Upper lobe of right lung (tissue), 1 donor: Measurements from ENCODE around the gene FA2H. TPM values are rescaled to one million over a fixed set of nuclear protein-coding genes. Genes with fewer than 3 reads are reported as not detected.

Source experiments
- ATAC-seq: fragments of 200-7000 bp; cut with Tn5 transposase; one replicate; pipeline ENCODE4 v1.9.1; 2020; ENCODE audit warnings: mild to moderate bottlenecking, moderate library complexity
- DNase-seq: peaks from one replicate; pipeline ENCODE4 v3.0.0-alpha.2; 2020
- H3K27ac ChIP-seq: fragments of 200-600 bp; one replicate; pipeline ENCODE4 v1.8.0; 2022
- H3K27me3 ChIP-seq: fragments of 200-600 bp; one replicate; pipeline ENCODE4 v1.8.0; 2022; ENCODE audit warnings: mild to moderate bottlenecking
- H3K36me3 ChIP-seq: fragments of 200-600 bp; one replicate; pipeline ENCODE4 v1.8.0; 2022
- H3K4me1 ChIP-seq: fragments of 200-600 bp; one replicate; pipeline ENCODE4 v1.8.0; 2022
- H3K4me3 ChIP-seq: fragments of 200-600 bp; one replicate; pipeline ENCODE4 v1.8.0; 2022; ENCODE audit warnings: mild to moderate bottlenecking
- H3K9me3 ChIP-seq: fragments of 200-600 bp; one replicate; pipeline ENCODE4 v1.8.0; 2022
- intact Hi-C: fragments of 100-400 bp; cut with DNase I; formaldehyde crosslinking; loops from one replicate; pipeline ENCODE4 v1.11.0; 2022
- total RNA-seq: library from RNA; stranded (reverse); fragmentation: NEBNext Ultra II Directional; extraction: Animal tissue kit (Norgen Biotek cat#: 25700); gene quantifications from one replicate; pipeline ENCODE4 v1.2.1, GENCODE V29; 2021
- TF ChIP-seq, protein P1 (sequence below): fragments of 200-600 bp; IDR thresholded peaks from one replicate; pipeline ENCODE4 v1.8.0; 2022; ENCODE audit warnings: antibody characterized with exemption
- donor health status: DM: no; HTN: yes; CAD: no; lungs with severe emphysema.

FA2H gene
- total RNA-seq, 1 donor from 2014 or later, result 2.1 TPM

- Histone ChIP-seq H3K27ac (no peak overlapping the region), H3K4me1 (no peaks in the 10 kb centered on the region), H3K4me3 (no peak overlapping the region), H3K36me3 (no peaks in the 10 kb centered on the region), H3K9me3 (no peaks in the 10 kb centered on the region), H3K27me3 (no peaks in the 10 kb centered on the region)
- intact Hi-C loops, result no loop called here
- no peak for DNase-seq
- no peak for ATAC-seq
- TF ChIP-seq, protein P1, sequence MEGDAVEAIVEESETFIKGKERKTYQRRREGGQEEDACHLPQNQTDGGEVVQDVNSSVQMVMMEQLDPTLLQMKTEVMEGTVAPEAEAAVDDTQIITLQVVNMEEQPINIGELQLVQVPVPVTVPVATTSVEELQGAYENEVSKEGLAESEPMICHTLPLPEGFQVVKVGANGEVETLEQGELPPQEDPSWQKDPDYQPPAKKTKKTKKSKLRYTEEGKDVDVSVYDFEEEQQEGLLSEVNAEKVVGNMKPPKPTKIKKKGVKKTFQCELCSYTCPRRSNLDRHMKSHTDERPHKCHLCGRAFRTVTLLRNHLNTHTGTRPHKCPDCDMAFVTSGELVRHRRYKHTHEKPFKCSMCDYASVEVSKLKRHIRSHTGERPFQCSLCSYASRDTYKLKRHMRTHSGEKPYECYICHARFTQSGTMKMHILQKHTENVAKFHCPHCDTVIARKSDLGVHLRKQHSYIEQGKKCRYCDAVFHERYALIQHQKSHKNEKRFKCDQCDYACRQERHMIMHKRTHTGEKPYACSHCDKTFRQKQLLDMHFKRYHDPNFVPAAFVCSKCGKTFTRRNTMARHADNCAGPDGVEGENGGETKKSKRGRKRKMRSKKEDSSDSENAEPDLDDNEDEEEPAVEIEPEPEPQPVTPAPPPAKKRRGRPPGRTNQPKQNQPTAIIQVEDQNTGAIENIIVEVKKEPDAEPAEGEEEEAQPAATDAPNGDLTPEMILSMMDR, result no peak
These were observed 40.1 kb downstream of the FA2H start for GRCh38 chr16:74734361-74735161.

DNA sequence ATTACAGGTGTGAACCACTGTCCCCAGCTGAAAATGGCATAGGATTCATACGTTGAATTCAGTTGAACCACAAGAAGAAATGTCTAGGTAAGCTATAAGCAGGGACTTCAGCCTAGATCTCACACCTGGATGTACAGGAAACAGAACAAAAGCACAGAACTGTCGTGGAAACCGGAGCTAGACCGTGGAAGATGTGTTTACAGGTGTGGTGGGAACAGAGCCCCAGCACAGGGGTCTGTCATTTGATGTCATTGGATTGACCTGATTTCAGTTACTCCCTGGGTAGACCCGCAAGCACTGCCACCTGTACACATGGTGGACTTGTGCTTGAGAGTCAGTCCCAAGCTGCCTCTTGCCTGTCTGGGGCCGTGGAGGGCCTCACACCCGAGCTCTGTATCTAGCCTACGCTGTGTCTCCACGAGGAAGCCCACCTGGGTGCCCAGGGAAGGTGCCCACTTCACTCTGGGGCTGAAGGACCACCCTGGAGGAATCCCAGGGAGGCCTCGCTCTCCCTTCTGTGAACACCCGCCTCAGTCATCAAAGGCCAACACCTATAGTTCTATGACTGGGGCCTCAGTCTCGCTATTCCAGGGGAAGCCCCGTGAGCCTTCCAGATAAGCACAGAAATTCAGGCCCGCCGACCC lies 41.8 kb downstream of the FA2H start:
- TF ChIP-seq, protein P1, result no peak
- no peak overlapping the region for H3K27ac ChIP-seq
- H3K4me1 ChIP-seq, result no peaks in the 10 kb centered on the region
- DNase-seq (no peak), ATAC-seq (no peak)
- no peaks in the 10 kb centered on the region for H3K9me3 ChIP-seq
- H3K27me3 ChIP-seq, result no peaks in the 10 kb centered on the region
- intact Hi-C loops, result no loop called here
- no peaks in the 10 kb centered on the region for H3K36me3 ChIP-seq
- H3K4me3 ChIP-seq, result no peak overlapping the region

- Histone ChIP-seq H3K9me3 (peaks cover 2% of the 10 kb centered on the region), H3K4me3 (no peak overlapping the region), H3K27ac (no peak overlapping the region), H3K4me1 (no peaks in the 10 kb centered on the region), H3K27me3 (no peaks in the 10 kb centered on the region), H3K36me3 (no peaks in the 10 kb centered on the region)
- intact Hi-C loops, result no loop called here
- DNase-seq (no peak), ATAC-seq (no peak)
- TF ChIP-seq, protein P1, result no peak
These were observed 42.7 kb downstream of the FA2H start for GRCh38 chr16:74731853-74732477.

DNA sequence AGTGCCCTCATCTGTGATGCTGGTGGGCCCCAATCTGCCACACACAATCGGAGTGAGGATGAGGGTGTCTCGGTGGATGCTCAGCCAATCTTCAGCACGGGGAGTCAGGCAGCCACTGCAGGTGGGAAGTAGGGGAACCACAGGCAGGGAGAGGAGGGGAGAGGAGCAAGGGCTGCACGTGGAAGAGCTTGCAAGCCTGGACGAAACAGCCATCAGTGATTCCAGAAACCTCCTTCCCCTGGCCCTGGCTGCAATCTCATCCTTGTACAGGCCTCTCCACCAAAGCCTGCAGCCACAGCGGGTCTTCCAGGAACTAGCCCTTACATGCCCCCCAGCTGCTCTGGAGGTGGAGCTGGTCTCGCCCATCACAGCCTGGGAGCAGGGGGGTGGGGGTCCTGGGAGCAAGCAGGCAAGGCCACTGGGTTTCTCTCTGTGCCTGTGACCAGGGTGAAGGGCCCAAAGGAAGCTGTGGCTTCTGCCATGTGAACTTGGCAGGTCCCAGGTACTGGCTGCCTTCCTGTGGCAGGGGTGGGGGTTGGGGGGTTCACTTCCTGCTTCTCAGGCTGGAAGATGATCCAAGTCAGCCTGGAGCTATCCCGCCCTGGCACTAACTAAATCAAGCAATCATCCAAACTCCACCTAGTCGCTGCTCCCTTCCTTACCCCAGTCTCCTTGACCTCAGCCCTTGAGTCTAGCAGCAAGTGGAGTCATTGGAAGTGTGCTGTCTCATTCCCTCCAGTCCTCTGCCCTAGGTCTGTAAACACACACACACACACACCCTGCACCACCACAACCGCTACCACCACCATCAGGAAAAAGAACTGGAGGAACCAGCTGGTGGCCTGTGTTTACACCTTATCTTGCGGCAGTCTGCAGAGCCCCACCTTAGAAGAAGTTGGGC lies 44.6 kb downstream of the FA2H start:
- DNase-seq (no peak), ATAC-seq (peak; percentile 64)
- Histone ChIP-seq H3K4me1 (no peaks in the 10 kb centered on the region), H3K36me3 (no peaks in the 10 kb centered on the region), H3K27ac (no peak overlapping the region), H3K9me3 (peaks cover 7% of the 10 kb centered on the region), H3K27me3 (no peaks in the 10 kb centered on the region), H3K4me3 (no peak overlapping the region)
- TF ChIP-seq, protein P1, result no peak
- intact Hi-C loops, result no loop called here

GRCh38 chr16:74727903-74728302 lies 46.7 kb downstream of the FA2H start:
- ATAC-seq (no peak), DNase-seq (no peak)
- H3K27ac ChIP-seq, result no peak overlapping the region
- peaks cover 7% of the 10 kb centered on the region for H3K9me3 ChIP-seq
- no peaks in the 10 kb centered on the region for H3K27me3 ChIP-seq
- H3K36me3 ChIP-seq, result no peaks in the 10 kb centered on the region
- intact Hi-C loops, result no loop called here
- TF ChIP-seq, protein P1, result no peak
- H3K4me3 ChIP-seq, result no peak overlapping the region
- H3K4me1 ChIP-seq, result no peaks in the 10 kb centered on the region
